GM21825 (cell line): ENCODE data around the gene TLL2.
A peak's percentile ranks its signal among the peaks of the same experiment; 100 is the strongest.

Source experiments
- ATAC-seq: cut with Tn5 transposase; IDR thresholded peaks from one replicate; pipeline ENCODE4 v1.9.1; 2021; ENCODE audit warnings: mild to moderate bottlenecking, moderate library complexity; ENCODE audit not compliant: unreplicated experiment

TLL2 gene

DNA sequence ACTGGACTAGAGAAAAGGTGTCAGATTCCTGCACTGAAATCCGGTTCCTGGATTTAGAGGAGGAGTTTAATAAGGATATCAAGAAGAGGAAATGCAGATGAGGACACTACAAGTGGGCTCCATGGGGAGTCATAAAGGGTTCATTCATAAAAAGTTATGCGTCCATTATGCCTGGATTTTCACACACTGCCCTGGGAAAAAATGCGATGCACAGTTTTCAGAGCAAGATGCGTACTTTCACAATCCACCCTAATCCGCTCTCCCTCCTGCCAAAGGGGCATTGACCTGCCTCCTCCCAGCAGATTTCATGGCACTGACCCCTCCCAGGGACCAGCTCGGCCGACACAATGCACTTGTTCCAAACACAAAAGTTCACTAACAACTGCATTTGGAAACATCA, 112.7 kb downstream of the TLL2 start:
- ATAC-seq, result no peak

DNA sequence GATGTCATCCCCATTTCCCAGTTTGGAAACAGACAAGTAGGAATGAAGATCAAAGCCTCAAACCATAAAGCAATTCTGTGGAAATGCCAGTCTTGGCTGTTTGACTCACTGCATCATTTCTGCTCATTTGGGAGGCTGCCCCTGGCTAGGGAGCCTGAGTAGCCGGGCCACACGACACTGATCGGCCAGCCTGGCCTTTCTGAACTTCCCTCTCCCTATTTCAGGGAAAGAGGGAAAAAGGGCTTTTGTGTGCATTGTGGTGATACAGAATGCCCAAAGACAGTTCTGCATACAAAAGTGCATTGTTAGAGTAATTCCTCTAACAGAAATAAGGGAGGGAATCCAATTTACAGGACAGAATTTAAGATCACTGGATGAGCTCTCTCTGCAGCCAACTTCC, 113.3 kb downstream of the TLL2 start:
- no peak for ATAC-seq

DNA sequence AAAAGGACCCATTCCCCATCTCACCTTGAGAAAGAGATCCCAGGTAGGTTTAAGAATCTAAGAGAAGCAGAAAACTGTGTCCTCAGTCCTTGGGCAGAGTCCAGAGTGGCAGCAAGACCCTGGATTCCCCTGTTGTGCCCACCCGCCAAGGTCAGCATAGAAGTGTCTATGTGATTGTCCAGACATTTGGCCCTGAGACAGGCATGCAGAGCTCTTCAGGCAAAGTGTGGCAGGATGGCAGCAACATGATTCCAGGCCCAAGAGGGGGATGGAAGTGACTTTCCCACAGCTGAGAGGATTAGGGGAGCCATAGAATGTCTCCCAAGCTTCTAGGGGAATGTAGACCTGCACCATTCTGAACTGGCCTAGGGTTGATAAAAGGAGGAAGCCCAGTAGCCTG, 115.8 kb downstream of the TLL2 start:
- ATAC-seq, result no peak

DNA sequence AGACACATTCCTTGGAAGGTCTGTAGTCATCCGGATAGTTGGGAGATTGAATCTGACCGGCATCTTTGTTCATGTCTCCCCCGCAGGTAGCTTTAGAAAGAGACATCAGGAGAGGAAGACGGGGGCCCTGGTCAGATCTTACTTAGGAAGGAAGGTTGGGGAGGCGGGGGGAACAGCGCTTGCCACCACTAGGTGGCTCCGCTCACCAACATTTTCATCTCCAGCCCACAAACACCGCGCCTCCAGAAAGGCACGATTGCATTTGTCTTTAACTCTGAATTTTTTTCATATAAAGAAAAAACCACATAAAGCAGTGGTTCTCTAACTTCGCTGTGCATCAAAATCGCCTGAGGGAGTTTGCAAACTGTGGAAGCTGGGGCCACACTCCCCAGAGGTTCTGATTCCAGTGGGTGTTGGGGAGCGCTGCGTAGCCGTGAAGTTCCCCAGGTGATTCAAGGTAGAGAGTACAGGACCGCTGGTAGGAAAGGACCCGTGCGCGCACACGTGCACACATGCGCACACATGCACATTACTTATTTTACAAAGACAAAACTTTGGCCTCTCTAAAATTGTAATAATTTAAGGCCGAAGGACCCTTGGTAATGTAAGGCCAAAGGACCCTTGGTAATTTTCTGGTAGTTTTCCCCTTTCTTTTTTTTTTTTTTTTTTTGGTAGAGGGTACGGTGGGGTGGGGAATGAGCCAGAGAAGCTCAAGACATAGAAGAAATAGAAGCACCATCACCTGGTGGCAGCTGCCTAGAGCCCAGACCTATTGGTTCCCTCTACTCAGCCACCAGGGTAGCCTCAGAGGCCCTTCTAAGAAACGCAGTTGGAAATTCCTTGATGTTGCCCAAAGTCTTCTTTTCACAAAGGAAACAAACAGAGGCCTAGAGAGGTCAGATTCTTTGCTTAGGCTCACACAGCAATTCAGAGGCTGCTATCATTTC, 117.5 kb downstream of the TLL2 start:
- ATAC-seq, result no peak

DNA sequence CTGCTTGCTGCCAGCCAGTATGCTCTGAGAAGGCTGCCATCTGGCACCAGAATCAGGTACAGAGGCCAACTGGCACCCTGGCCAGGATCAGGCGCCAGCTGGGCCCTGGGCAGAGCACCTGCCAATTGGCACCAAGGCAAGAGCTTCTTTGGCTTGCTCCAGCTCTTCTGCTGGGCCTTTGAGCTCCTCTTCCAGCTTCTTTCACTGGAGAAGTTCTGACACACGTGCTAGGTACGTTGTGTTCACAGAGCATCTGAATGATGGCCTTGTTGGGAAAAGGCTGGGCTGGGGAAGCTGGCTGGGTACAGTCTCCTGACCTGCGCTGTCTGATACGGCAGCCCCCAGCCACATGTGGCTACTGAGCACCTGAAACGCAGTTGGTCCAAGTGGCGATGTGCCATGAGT, 123.3 kb downstream of the TLL2 start:
- no peak for ATAC-seq

DNA sequence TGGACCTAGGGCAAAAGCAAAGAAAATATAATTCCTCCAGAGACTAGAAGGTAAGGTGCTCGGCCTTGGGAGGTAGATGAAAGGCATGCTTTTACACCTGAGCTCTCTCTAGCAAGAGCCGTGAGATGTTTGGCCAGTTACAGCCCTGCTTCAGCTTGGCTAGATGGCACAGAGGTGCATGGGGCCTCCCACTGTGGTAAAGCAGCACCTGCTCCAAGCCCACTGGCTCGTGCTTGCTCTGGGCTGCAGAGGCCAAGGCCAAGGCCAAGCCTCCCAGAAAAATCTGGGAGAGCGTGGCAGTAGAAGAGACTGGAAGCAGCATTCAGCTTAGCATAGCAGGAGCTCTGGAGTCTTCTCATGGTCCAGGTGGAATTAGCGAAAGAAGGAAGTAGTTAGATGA, 123.9 kb downstream of the TLL2 start:
- ATAC-seq, result no peak

DNA sequence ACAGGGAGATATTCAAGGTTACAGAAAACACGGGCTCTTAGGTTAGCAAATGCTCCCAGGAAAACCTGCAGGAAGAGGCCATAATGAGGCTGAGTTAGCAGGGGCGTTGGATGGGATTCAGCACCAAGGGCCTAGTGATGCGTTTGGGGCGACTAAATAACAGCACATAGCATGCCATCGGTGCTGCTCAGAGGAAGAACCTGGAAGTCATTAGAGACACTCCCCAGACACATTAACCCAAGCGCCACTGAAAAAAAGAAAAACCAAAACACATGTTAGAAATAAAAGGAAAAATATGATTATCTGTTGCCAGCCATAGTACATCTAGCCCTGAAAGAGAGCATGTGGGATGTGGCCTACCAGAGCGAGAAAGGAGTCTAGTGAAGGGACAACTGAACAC, 126.1 kb downstream of the TLL2 start:
- no peak for ATAC-seq

DNA sequence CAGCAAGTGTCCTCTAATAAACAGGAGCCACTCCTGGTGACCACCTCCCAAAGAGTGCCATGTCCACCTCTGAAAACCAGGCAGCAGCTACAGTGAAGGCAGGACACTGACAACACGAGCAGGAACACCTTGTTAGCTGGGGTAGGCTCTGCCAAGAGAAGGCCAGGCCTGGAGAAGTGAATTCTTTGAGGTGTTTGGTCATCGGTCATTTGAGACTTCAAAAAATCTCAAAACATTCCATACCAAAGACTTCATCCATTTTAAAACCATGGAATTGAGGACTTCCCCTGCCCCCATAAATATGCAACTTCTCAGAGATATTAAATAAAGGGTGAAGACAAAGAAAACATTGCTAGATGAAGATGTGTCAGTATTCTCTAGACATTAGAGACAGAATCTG, 126.6 kb downstream of the TLL2 start:
- no peak for ATAC-seq

DNA sequence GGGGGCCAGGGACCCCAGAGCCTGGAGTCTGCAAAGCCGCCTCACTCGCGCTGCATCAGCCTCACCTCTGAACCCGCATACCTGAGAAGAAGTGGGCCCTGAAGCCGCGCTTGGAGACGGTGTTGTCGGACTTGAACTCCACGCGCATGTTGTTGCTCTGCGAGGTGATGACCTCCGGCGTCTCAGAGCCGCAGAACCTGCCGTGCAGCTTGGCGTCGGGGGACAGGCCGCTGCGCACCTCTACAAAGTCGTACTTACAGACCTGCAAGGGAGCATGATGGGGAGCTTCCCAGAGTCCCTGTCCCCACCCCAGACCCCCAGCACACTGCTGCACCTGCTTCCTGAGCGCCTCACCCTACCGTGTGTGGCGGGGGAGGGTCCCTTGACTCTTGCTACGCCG, 129.2 kb downstream of the TLL2 start:
- no peak for ATAC-seq

DNA sequence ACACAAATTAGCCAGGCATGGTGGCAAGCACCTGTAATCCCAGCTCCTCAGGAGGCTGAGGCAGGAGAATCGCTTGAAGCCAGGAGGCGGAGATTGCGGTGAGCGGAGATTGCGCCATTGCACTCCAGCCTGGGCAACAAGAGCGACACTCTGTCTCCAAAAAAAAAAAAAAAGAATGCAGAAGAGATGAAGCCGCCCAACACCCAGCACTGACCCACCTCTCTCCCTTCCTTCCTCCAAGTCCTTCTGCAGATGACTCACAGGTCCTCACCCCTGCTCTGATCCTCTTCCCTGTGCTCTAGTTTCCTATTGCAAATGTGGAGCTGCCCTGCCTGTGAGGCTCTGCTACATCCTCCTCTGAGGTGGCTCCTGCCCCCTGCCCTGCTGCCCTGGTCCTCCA, 132.9 kb downstream of the TLL2 start:
- ATAC-seq, result no peak

DNA sequence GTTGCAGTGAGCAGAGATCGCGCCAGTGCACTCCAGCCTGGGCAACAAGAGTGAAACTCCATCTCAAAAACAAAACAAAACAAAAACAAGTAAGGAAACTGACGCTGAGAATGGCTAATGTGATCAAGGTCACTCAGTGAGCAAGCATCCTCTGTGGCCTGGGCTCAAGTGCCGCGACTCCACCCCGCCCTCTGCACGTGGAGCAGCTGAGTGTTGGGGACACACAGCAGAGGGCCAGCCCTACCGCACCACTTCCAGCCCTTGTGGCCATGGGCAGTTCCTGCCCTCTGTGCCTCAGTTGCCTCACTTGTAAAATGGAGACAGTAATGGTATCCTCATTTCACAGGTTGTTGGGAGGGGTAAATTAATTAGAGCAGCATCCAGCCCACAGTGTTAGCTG, 134.0 kb downstream of the TLL2 start:
- ATAC-seq, result no peak

DNA sequence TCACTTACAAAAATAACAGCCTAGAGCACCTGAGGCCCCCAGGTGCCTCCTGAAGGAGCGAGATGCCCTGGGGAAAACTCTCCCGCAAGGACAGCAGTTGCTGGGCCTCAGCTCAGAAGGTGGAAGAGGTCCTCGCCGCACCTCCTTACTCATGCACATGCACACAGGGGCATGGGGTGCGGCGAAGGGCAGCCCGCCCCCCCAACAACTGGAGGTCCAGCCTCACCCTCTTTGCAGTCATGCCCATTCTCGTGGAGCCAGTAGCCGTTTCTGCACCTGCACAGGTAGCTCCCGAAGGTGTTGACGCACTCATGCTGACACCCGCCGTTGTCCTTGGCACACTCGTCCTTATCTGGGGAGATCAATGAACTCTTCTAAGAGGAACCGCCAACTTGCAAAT, 135.0 kb downstream of the TLL2 start:
- no peak for ATAC-seq

DNA sequence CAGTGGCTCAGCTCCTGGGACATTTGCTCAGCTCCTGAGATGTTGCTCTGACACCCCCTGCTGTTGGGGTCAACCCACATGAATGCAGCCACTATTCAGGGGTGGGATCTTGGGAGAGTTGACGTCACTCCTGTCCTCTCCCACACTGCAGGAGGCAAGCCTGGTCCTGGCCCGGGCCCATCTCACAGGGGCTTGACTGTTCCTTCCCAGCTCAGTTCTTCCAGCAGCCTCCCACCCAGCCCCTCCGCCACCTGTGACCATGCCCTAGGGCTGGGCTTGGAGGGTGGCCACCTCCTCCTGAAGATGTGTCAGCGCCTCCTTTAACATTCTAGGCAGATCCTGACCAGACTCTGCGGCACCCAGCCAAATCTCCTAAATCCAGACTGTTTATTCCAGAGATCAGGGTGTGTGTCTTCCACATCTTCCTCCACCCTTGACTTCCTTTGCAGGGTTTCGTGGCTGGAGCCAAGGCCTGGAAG, 135.9 kb downstream of the TLL2 start:
- no peak for ATAC-seq

DNA sequence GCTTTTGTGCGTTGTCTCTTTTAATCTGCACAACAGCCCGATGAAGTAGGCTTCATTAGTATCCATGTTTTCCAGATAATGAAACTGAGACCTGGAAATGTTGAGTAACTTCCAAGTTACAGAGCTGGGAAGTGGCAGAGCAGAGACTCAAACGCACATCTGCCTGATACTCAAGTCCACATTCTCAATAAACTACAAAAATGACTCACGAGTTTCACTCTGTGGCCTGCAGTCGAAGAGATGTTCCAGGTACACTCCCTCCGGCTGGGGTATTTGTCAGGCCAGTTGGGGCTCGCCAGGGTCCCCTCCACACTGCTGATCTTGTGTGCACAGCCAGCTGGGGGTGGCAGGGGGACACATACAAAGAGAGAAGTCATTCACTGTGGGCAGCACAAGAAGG, 137.2 kb downstream of the TLL2 start:
- ATAC-seq, result no peak

DNA sequence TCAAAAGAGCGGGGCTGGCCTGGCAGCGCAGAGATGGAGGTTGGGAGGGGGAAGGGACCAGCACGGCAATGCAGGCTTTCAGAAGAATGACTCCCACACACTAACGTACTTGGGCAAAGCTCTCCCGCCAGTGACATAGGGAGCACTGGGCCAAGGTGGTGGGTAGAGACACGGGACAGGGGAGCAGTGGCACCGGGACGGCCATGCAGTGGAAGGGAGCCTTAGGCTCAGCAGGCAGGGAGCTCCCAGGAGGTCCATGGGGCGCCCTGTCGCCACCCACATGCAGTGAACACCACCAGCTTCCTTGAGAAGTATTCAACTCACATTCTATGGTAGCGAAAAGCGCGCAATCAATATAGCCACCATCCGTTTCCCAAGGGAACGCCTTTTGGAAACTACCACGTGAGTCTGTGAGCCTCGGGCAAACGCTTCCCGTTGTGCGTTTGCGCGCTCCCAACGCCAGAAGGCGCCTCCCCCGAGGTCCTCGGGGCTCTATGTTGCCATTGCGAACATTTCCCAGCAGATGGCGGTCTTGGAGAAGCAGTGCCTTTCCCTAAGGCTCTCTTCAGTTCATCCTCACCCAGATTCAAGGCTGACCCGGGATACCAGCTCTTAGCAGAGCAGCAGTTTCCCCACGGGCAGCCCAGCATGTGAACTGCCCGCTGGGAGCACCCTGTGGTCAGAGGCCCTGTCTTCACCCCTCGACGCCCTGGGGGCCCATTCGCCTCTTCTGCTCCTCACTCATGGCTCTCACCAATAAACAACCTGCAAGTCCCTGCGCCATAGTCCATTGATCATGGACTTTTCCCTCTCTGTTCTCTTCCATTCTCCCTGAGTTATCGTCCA, 138.5 kb downstream of the TLL2 start:
- ATAC-seq, result peak; percentile 80

DNA sequence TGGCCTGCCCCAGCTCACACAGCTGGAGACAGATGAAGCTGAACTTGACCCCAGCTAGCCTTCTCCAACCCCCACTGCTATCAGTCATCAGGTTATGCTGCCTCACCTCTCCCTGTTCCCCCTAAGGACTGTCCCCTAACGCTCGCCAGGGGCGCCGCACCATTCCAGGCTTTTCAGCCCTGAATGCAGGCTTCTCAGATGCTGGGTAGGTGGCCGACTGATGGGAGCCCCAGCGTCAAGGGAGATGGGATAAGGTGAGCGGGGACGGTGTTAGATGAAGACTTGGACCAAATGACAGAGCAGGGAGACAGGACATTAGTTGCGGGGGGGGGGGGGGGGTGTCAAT, 139.1 kb downstream of the TLL2 start:
- ATAC-seq, result no peak

DNA sequence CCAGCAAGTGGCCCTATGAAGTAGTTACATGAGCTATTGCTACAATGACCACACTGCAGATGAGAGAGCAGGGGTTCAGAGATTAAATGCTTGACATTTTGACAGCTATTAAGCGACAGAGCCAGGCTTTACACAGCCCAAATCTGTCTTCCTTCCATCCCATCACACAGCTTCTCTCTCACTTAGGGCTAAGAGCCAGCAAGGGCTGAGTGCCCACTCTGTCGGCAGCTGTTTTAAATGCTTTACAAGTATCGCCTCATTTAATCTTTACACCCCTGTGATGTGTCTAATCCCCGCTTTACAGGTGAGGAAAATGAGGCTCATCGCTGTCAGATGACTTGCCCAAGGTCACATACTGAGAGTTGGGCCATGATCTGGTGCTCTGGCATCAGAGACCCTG, 139.7 kb downstream of the TLL2 start:
- no peak for ATAC-seq

DNA sequence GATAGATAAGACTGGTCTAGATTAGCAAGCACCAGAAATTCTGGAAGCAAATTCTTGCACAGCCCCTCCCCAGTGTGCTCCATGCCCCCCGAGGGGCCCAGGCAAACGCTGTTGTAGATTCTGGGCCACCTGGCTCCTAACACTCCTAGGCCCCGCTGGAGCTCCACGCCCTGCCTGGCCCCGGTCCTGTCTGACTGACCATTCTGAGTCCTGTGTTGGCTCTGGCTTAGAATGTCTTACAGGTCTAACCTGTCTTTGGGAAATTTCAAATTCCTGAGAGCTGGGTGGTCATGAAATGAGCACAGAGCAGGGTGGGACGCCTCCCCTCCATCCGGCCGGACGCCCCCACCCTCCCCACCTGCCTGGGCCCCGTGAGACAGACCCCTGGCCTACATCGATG, 142.4 kb downstream of the TLL2 start:
- ATAC-seq, result no peak

DNA sequence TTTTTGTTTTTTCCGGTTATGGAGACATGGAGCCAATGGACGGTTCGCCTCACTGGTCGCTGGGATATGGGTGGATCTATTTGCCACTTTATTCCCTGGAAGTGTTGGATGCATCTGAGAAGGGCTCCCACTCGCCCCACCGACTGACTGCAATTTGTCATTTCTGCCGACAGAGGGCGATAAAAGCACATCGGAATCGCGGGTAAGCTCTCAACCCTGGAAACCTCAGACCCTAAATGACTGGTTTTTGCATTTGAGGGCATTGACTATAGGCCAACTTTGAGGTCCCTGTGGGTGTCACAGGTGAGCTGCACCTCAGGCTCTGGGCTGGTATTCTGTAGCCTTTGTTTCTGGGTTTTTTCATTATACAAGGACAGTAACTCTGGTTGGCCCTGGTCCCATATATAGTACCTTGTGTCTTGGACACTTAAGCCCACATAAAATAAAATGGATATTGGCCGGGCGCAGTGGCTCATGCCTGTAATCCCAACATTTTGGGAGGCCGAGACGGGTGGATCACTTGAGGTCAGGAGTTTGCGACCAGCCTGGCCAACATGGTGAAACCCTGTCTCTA, 143.1 kb downstream of the TLL2 start:
- no peak for ATAC-seq

DNA sequence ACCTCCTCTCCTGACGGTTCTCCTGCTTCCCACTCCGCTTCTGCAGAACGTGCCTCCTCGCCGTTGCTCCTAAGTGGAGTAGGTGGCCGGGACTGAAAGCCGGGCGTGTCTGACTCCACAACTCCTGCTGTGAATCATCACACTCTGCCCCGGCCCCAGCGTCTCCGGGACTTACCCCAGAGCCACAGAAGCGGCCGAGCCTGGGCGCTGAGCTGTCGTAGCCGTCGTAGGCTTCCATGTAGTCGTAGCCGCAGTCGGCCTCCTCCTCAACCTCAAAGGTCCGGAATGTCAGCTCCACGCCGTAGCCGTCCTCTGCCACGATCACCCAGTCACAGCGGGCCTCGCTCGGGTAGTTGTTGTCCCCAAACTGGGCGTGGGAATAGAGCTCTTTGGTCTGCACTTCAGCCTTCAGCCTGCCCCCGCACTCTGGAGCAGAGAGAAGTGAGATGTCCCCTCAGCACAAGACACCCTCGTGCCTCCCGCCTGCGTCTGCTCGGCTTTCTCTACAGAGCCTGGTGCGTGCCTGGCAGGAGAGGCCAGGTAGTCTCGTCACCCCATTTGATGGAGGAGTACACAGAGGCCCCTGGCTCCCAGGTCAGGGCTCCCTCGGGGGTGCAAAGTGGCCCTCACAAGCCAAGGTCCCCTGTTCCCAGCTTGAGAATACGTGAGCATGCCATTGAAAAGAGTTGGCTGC, 143.7 kb downstream of the TLL2 start:
- no peak for ATAC-seq

DNA sequence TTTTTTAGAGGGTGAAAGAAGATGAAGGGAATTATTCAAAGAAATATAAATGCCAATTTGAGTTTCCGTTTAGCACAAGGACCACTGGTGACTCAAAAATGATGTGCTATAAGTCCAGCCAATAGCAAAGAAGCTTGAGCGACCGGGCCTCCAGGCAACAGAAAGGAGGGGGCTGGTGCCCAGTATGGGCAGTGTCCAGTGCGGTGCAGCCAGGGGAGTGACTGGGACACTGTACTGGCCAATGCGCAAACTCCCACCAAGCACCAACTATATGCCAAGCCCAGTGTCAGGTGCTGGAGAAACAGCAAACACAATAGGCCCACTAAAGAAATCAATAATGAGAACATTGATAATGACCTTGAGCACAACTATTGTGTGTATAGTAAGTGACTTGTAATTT, 144.8 kb downstream of the TLL2 start:
- ATAC-seq, result no peak
